ENCODE data around the gene C10orf53. TPM values are rescaled to one million over a fixed set of nuclear protein-coding genes. Genes with fewer than 3 reads are reported as not detected.

C10orf53 gene
- total and polyA plus RNA-seq, 2 of the 8 experiments (the other 6 are each of a cell fraction or from before 2014, with no cell fraction given): not detected

- Histone ChIP-seq H3K27ac (ENCODE audit: low read depth, low read length) (no peak overlapping the region), H3K23ac (ENCODE audit: insufficient read length) (no peak overlapping the region), H3K27me3 (replicated peaks in 1 of 4; ENCODE audit: control insufficient read depth in 3 of 4, extremely low read depth in 1 of 4, insufficient read depth in 3 of 4, low read length in 3 of 4) (no peaks in the 10 kb centered on the region; a peak in 2 of 7 replicates), H4K5ac (ENCODE audit: insufficient read length, low read depth, low read length) (no peak overlapping the region), H2BK5ac (ENCODE audit: low read depth, low read length) (no peak overlapping the region; the same call in 1 of the 2 replicates), H3K79me1 (ENCODE audit: low read depth, low read length) (0 out of 2 replicates have a peak, but pooled peaks cover 2% of the 10 kb centered on the region), H2BK120ac (replicated peaks; ENCODE audit: low read depth, low read length) (no peak overlapping the region), H2BK20ac (ENCODE audit: low read length) (no peak overlapping the region), H3K9ac (replicated peaks in 1 of 4; ENCODE audit: extremely low read depth in 1 of 4, low read depth in 3 of 4, low read length in 3 of 4) (no peak overlapping the region), H3K4me2 (ENCODE audit: insufficient read depth in 1 of 2, low read depth in 2 of 2, low read length in 2 of 2) (no peak overlapping the region), H3K9me3 (ENCODE audit: insufficient read depth in 2 of 2, low read depth in 1 of 2, low read length in 1 of 2) (no peaks in the 10 kb centered on the region), H3K14ac (ENCODE audit: insufficient read length) (no peak overlapping the region), H2BK12ac (ENCODE audit: low read depth, low read length) (no peak overlapping the region), H3K4me3 (ENCODE audit: extremely low read depth in 1 of 4, insufficient read depth in 2 of 4, low read depth in 3 of 4, low read length in 4 of 4) (no peak overlapping the region), H3K4me1 (replicated peaks in 1 of 4; ENCODE audit: control insufficient read depth in 3 of 4, insufficient read depth in 4 of 4, low read length in 3 of 4) (peaks cover 0 to 2% (median under 1%) of the 10 kb centered on the region in 4 experiments; a peak in 1 of 7 replicates), H4K91ac (replicated peaks; ENCODE audit: insufficient read length, low read length) (no peak overlapping the region), H3K23me2 (ENCODE audit: low read depth, low read length) (no peaks in the 10 kb centered on the region), H3K79me2 (ENCODE audit: control insufficient read depth in 1 of 2, insufficient read depth in 2 of 2, low read length in 2 of 2) (no peaks in the 10 kb centered on the region), H3K36me3 (ENCODE audit: control insufficient read depth in 2 of 4, insufficient read depth in 4 of 4, low read length in 3 of 4) (no peaks in the 10 kb centered on the region), H3K18ac (ENCODE audit: extremely low read depth, low read length) (no peak overlapping the region), H2AK5ac (ENCODE audit: low read depth, low read length) (no peak overlapping the region), H2AFZ (ENCODE audit: low read length) (no peak overlapping the region), H3K4ac (replicated peaks; ENCODE audit: insufficient read length, low read depth, low read length) (no peak overlapping the region), H3K56ac (replicated peaks; ENCODE audit: insufficient read length, low read depth, low read length) (no peak overlapping the region), H4K20me1 (replicated peaks in 1 of 2; ENCODE audit: control insufficient read depth in 1 of 2, insufficient read depth in 2 of 2, low read length in 2 of 2) (no peaks in the 10 kb centered on the region), H2BK15ac (ENCODE audit: low read length) (no peak overlapping the region), H4K8ac (ENCODE audit: extremely low read depth, insufficient read depth, low read length) (no peak overlapping the region)
- FAIRE-seq: no peak
- POLR2A ChIA-PET (ENCODE audit: partially characterized antibody): no interaction called here
- CTCF ChIA-PET (ENCODE audit: partially characterized antibody): interaction anchor here (1.0 to 2.4 kb wide), 6 partner anchors 11 to 100 kb away, joined by 3 to 8 read pairs (median 4); no protein-coding TSS in a partner anchor
- DNase-seq (ENCODE audit: low read depth in 1 of 2, low spot score in 2 of 2): no peak
- WGBS, 2 experiments (ENCODE audit: extremely low coverage in 1 of 2, insufficient coverage in 1 of 2, insufficient read length in 1 of 2, insufficient replicate concordance in 2 of 2, low coverage in 1 of 2, low lambda C conversion rate in 2 of 2, missing lambda C conversion rate in 1 of 2): 89% methylated on average over 7 of the region's 7 CpGs; no CpG with 5 or more reads in 1 of the 2 experiments
- no peak for TF ChIP-seq TAF7 (optimal IDR thresholded peaks at IDR 0.05; ENCODE audit: borderline replicate concordance, low read depth, low read length)
- TF ChIP-seq CREB1 (IDR thresholded peaks at IDR 0.05): no peak
- TF ChIP-seq USF2 (IDR thresholded peaks at IDR 0.05; ENCODE audit: low read length): no peak
- TF ChIP-seq SP4 (IDR thresholded peaks at IDR 0.05; ENCODE audit: low read length): no peak
- no peak for TF ChIP-seq FOSL1 (IDR thresholded peaks at IDR 0.05; ENCODE audit: insufficient read depth, low read depth, low read length)
- TF ChIP-seq HDAC6 (IDR thresholded peaks at IDR 0.05; ENCODE audit: low read depth, low read length): no peak
- no peak for TF ChIP-seq CHD1 (IDR thresholded peaks at IDR 0.05; ENCODE audit: low read depth, low read length)
- no peak for TF ChIP-seq NANOG (IDR thresholded peaks at IDR 0.05; ENCODE audit: insufficient read depth, low read depth, low read length, poor library complexity, severe bottlenecking)
- TF ChIP-seq, protein P1, sequence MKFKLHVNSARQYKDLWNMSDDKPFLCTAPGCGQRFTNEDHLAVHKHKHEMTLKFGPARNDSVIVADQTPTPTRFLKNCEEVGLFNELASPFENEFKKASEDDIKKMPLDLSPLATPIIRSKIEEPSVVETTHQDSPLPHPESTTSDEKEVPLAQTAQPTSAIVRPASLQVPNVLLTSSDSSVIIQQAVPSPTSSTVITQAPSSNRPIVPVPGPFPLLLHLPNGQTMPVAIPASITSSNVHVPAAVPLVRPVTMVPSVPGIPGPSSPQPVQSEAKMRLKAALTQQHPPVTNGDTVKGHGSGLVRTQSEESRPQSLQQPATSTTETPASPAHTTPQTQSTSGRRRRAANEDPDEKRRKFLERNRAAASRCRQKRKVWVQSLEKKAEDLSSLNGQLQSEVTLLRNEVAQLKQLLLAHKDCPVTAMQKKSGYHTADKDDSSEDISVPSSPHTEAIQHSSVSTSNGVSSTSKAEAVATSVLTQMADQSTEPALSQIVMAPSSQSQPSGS (IDR thresholded peaks at IDR 0.05; ENCODE audit: low read length): no peak
- no peak for TF ChIP-seq ASH2L (IDR thresholded peaks at IDR 0.05; ENCODE audit: low read length)
- no peak for TF ChIP-seq MAFK (IDR thresholded peaks at IDR 0.05; ENCODE audit: low read depth, low read length)
These were observed 35.3 kb upstream of the C10orf53 start for GRCh38 chr10:49644035-49644646.
